Measurements from ENCODE around the gene ORC2.
"Not testable (repeated sequence)": the region's sequence is repeated elsewhere in the genome, so short reads cannot be mapped to it uniquely, and the experiment has no call there.

Gene ORC2

DNA sequence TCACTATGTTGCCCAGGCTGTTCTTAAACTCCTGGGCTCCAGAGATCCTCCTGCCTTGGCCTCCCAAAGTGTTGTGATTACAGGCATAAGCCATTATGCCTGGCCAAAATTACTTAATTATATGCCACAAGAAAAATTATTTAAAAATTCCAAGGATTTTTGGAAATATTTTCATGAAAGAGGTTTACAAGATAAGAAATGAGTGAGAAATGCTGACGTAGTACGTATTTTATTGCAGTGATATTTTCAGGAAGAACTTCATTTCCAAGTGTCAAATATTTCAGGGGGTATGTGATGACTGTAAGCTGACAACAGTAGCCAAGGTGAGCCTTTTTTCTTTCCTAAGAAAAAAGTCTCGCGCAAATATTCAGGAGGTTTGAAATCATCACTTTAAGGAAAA is 53.5 kb downstream of the ORC2 start:
- Histone ChIP-seq H3K4me3 (no peak overlapping the region), H3K9me3 (no peaks in the 10 kb centered on the region), H3K36me3 (peaks cover 28 to 81% (median 60%) of the 10 kb centered on the region in 3 donors), H3K27me3 (no peaks in the 10 kb centered on the region), H3K4me1 (no peaks in the 10 kb centered on the region), H3K27ac (no peak overlapping the region)
- no peak for DNase-seq
- intact Hi-C loops (cut with DNase I; ENCODE audit: low total_unique reads): loop anchor here (10.0 kb wide), 1 partner anchor 265 kb away; no protein-coding TSS in a partner anchor
- TF ChIP-seq, protein P1, sequence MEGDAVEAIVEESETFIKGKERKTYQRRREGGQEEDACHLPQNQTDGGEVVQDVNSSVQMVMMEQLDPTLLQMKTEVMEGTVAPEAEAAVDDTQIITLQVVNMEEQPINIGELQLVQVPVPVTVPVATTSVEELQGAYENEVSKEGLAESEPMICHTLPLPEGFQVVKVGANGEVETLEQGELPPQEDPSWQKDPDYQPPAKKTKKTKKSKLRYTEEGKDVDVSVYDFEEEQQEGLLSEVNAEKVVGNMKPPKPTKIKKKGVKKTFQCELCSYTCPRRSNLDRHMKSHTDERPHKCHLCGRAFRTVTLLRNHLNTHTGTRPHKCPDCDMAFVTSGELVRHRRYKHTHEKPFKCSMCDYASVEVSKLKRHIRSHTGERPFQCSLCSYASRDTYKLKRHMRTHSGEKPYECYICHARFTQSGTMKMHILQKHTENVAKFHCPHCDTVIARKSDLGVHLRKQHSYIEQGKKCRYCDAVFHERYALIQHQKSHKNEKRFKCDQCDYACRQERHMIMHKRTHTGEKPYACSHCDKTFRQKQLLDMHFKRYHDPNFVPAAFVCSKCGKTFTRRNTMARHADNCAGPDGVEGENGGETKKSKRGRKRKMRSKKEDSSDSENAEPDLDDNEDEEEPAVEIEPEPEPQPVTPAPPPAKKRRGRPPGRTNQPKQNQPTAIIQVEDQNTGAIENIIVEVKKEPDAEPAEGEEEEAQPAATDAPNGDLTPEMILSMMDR (IDR thresholded peaks at IDR 0.05): no peak

DNA sequence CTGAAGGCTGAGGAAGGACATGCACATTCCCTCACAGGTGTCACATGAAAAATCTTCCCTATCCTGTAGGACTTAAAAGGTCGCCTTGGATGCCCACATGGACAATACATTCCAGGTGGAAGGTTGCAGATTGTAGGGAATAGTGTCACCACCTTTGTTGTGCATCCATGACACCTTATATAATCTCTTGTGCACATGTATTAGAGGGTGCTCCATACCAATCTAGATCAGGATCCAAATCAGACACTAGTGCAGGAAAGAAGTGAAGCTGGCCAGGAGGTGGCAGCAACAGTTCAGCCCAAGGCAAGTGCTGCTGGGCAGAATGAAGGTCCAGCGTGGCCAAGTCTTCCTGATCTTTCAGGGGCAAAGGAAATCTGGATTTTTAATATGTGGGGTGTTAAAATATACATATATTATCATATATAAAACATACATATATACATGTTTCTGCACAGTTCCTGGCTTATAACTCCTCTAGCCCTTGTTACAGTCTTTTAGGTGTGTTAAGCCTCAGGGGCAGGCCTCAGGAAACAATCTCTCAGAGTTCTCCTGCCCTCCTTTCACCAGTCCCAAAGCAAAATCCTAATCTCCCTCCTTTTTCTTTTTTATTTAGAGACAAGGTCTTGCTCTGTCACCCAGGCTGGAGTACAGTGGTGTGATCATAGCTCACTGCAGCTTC is 57.7 kb downstream of the ORC2 start:
- TF ChIP-seq, protein P1 (IDR thresholded peaks at IDR 0.05): peak; percentile 44 to 53
- Histone ChIP-seq H3K4me1 (no peaks in the 10 kb centered on the region), H3K9me3 (no peaks in the 10 kb centered on the region), H3K36me3 (peaks cover 20 to 71% (median 50%) of the 10 kb centered on the region in 3 donors), H3K27me3 (no peaks in the 10 kb centered on the region), H3K27ac (no peak overlapping the region), H3K4me3 (no peak overlapping the region)
- DNase-seq: peak; percentile 29 to 73
- intact Hi-C loops (cut with DNase I; ENCODE audit: low total_unique reads): loop anchor here (10.0 kb wide), 1 partner anchor 269 kb away; no protein-coding TSS in a partner anchor

DNA sequence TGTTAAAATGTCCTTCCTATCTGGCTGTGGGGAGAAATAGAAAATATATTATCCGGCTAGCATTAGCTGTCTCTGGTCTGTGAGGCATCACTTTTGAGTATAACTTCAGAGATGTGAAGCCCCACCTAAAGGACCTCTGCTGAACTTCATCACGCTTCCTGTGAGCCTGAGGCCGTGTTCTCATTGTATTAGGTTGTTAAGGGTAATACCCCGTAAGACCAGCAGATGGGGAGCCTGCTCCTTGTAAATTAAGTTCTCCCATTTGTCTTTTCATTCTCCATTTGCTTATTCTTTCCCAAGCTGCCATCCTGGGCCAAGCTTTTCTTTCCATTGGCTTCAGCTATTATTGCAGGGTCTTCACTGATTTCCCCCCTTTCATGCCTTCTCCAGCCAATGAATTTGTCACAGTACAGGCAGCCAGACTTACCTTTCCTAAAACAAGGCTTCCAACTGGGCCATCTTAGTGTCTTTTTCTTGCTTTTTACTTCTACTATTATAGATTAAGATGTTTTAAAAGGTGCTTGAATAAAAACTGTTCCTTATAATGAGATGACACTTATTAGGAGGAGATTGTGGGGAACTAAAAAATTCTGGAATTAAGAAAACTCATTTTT is 61.9 kb downstream of the ORC2 start:
- Histone ChIP-seq H3K4me3 (no peak overlapping the region), H3K27me3 (no peaks in the 10 kb centered on the region), H3K36me3 (peaks cover 39 to 78% (median 70%) of the 10 kb centered on the region in 3 donors), H3K27ac (no peak overlapping the region), H3K4me1 (no peaks in the 10 kb centered on the region), H3K9me3 (no peaks in the 10 kb centered on the region)
- TF ChIP-seq, protein P1 (IDR thresholded peaks at IDR 0.05): peak; percentile 63 to 70
- peak in 1 of 2 donors; percentile 77 for DNase-seq
- intact Hi-C loops (cut with DNase I; ENCODE audit: low total_unique reads): loop anchor here (10.0 kb wide), 1 partner anchor 273 kb away; no protein-coding TSS in a partner anchor

DNA sequence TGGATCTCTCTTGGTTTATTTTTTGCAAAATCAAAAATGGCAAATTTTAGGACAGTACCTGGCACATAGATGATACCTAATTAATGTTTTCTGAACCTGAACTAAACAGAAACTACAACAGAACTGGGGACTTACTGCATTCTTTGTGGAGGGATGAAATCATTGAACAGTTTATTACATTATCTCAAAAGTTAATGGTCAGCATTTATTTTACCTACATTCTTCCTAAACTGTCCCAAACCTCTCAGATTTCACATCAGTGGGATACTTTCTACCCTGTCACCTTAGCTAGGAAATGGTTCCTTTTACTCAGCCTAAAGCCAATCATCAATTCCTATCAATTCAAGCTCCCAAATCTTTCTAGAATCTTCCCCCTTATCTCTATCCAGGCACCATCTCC is 64.0 kb downstream of the ORC2 start:
- no peaks in the 10 kb centered on the region for H3K9me3 ChIP-seq
- no peaks in the 10 kb centered on the region for H3K27me3 ChIP-seq
- peaks cover 50 to 83% (median 65%) of the 10 kb centered on the region in 3 donors for H3K36me3 ChIP-seq
- no peak for DNase-seq
- no peak overlapping the region for H3K4me3 ChIP-seq
- TF ChIP-seq, protein P1 (IDR thresholded peaks at IDR 0.05): no peak
- H3K4me1 ChIP-seq: no peaks in the 10 kb centered on the region
- intact Hi-C loops (cut with DNase I; ENCODE audit: low total_unique reads): loop anchor here (10.0 kb wide), 1 partner anchor 175 kb away; the partner anchor contains the start of genes HYCC2 and NDUFB3
- H3K27ac ChIP-seq: no peak overlapping the region

DNA sequence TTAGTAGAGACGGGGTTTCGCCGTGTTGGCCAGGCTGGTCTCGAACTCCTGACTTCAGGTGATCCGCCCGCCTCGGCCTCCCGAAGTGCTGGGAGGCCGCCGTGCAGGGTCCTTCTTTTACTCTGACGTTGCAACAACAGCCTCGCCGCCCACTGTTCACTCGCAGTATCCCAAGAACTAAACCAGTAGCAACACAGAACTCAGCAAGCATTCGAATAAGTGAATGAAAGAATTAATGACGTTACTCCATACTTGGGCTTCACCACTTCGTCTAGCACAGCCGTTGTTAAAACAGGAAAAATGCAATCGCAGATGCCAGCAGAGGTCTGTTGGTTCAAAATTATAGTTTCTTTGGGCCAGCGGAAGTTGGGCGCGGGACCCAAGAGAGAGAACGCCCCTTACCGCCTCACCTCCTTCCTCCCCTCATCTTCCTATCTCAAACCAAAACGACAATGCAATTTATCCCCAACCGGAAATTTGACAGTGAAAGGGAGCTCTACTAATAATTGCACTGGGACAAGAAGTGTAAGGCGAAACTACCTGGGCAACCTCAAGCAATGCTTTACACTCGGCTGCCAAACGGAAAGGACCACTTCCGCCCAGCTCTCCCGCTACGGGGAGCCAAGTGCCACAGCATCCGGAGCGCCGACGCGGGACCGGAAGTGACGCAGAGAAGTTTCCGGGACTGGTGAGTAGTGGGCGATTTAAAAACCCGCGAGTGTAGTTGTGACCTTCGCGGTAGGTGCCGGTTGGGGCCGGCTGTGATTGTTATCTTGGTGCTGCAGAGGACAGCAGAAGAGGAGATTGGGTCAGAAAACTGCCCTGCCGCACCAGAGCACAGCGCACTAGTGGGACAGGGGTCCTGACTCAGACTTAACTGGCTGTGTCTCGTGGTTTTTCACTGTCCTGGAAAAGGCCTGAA is 74.5 kb downstream of the ORC2 start, which contains the start of the genes NIF3L1 and PPIL3:
TSS of gene NIF3L1 (plus strand) at position 668 of the 922 bp plus-strand sequence. CDS start 2,573 bp downstream, outside the sequence.
TSS of gene PPIL3 (minus strand) at position 374 of the 922 bp plus-strand sequence. CDS start 1,462 bp downstream, outside the sequence.
- TF ChIP-seq, protein P1 (IDR thresholded peaks at IDR 0.05): no peak
- Histone ChIP-seq H3K4me1 (peaks cover 0 to 24% (median 14%) of the 10 kb centered on the region in 4 donors), H3K27me3 (no peaks in the 10 kb centered on the region), H3K4me3 (peak within 1 kb of the TSS; percentile 65 to 81), H3K9me3 (no peaks in the 10 kb centered on the region), H3K36me3 (peaks cover 15 to 18% (median 16%) of the 10 kb centered on the region in 3 donors), H3K27ac (peak within 1 kb of the TSS; percentile 90 to 94)
- peak; percentile 95 to 96 for DNase-seq
- intact Hi-C loops (cut with DNase I; ENCODE audit: low total_unique reads): no loop called here

DNA sequence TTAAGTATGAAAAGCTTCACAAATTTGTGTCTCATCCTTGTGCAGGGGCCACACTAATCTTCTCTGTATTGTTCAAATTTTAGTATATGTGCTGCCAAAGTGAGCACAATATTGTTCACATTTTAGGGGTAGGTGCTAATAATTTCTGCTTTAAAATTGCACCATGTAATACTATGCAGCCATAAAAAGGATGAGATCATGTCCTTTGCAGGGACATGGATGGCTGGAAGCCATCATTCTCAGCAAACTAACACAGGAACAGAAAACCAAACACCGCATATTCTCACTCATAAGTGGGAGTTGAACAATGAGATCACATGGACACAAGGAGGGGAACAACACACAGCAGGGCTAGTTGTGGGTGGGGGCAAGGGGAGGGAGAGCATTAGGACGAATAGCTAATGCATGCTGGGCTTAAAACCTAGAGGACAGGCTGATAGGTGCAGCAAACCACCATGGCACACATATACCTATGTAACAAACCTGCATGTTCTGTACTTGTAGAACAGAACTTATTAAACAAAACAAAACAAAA is 81.7 kb downstream of the ORC2 start:
- H3K36me3 ChIP-seq: peaks cover 47 to 86% (median 72%) of the 10 kb centered on the region in 3 donors
- H3K4me1 ChIP-seq; H3K27ac ChIP-seq; DNase-seq; H3K9me3 ChIP-seq; intact Hi-C loops (cut with DNase I; ENCODE audit: low total_unique reads); H3K4me3 ChIP-seq; H3K27me3 ChIP-seq: not testable (repeated sequence)

All from tibial artery (tissue), 4 donors.